K562 (cell line): ENCODE results near the gene ASCC3. TPM values are rescaled to one million over a fixed set of nuclear protein-coding genes. Genes with fewer than 3 reads are reported as not detected.

Experiments used
- CHCHD3 ChIP-seq: fragments of 250-450 bp; sonication (Bioruptor Pico); IDR thresholded peaks from 2 replicates; pipeline ENCODE4 v2.1.2; 2022; ENCODE audit warnings: mild to moderate bottlenecking
- CTBP1 ChIP-seq: fragments of 450-650 bp; IDR thresholded peaks from 2 replicates; pipeline ENCODE4 v1.6.1; 2016; ENCODE audit warnings: borderline replicate concordance
- FUS ChIP-seq: fragments of 200-400 bp; formaldehyde crosslinking; optimal IDR thresholded peaks from 2 replicates; pipeline ENCODE3; 2017; ENCODE audit warnings: low read depth, low read length
- HINFP ChIP-seq: fragments of 450-650 bp; conservative IDR thresholded peaks from 2 replicates; pipeline ENCODE4 v1.6.1; 2016; ENCODE audit warnings: missing genetic modification characterization, low read depth, mild to moderate bottlenecking, control low read depth, missing compliant biosample characterization
- ID3 ChIP-seq, 2 experiments: fragments of 250-450 bp in 1 of 2; fragments of 450-650 bp in 1 of 2; sonication (Bioruptor Pico) in 1 of 2; IDR thresholded peaks; 2 replicates each; pipeline versions ENCODE4 v1.6.1 to v1.8.0; 2016 to 2021; ENCODE audit warnings: mild to moderate bottlenecking in 2 of 2, moderate library complexity in 2 of 2, missing compliant biosample characterization in 1 of 2, missing genetic modification characterization in 1 of 2
- KAT7 ChIP-seq: sonication (generic); formaldehyde crosslinking; IDR thresholded peaks from 2 replicates; pipeline ENCODE4 v1.8.0; 2022; ENCODE audit warnings: missing genetic modification reagents, mild to moderate bottlenecking, borderline replicate concordance
- KDM5B ChIP-seq: fragments of 200-600 bp; sonication (generic); IDR thresholded peaks from 2 replicates; pipeline ENCODE4 v1.6.1; 2012; ENCODE audit warnings: low read depth, mild to moderate bottlenecking, moderate library complexity, low read length, control low read depth, inconsistent platforms; ENCODE audit not compliant: insufficient replicate concordance
- NR2C2 ChIP-seq, 2 experiments: fragments of 200-800 bp in 1 of 2; sonication (Bioruptor generic) in 1 of 2; sonication (generic) in 1 of 2; formaldehyde crosslinking in 1 of 2; IDR thresholded peaks; 2 replicates each; pipeline versions ENCODE4 v1.6.1 to v1.8.0; 2016 to 2022; ENCODE audit warnings: mild to moderate bottlenecking in 1 of 2, missing compliant biosample characterization in 1 of 2, missing genetic modification characterization in 1 of 2, missing genetic modification reagents in 1 of 2
- SIN3A ChIP-seq, 2 experiments: fragments of 150-350 bp in 1 of 2; IDR thresholded peaks; 2 replicates each; pipeline ENCODE4 v1.6.1; 2011 to 2016; ENCODE audit warnings: borderline replicate concordance in 2 of 2, low read depth in 2 of 2, low read length in 2 of 2, mild to moderate bottlenecking in 2 of 2, moderate library complexity in 2 of 2; ENCODE audit not compliant: control insufficient read depth in 1 of 2
- SREBF1 ChIP-seq: fragments of 150-350 bp; IDR thresholded peaks from 2 replicates; pipeline ENCODE4 v1.6.1; 2014; ENCODE audit warnings: antibody characterized with exemption, low read depth, low read length, borderline replicate concordance
- ZBTB49 ChIP-seq: sonication (generic); formaldehyde crosslinking; IDR thresholded peaks from 2 replicates; pipeline ENCODE4 v1.8.0; 2022; ENCODE audit warnings: missing genetic modification reagents, mild to moderate bottlenecking, borderline replicate concordance
- ZKSCAN8 ChIP-seq: fragments of 200-800 bp; sonication (Bioruptor generic); IDR thresholded peaks from 2 replicates; pipeline ENCODE4 v1.6.1; 2016; ENCODE audit warnings: missing genetic modification characterization, missing compliant biosample characterization
- polyA plus RNA-seq, 8 experiments: library from polyadenylated mRNA; depleted of rRNA in 4 of 8; stranded (reverse) in 5 of 8; unstranded in 3 of 8; fragments of >200 nt; fragmentation: Nextera tagmentation in 2 of 8; fragmentation: Illumina TruSeq in 1 of 8; extraction: Ambion mirVana in 2 of 8; extraction: Trizol in 1 of 8; gene quantifications; 2 replicates each; pipeline versions ENCODE4 v1.2.1 to v1.2.3, GENCODE V29; 2011 to 2014; ENCODE audit warnings: inconsistent platforms in 1 of 8, missing spikeins in 1 of 8
- total RNA-seq, 7 experiments: library from RNA; depleted of rRNA in 6 of 7; stranded (reverse); fragments of >200 nt in 6 of 7; fragmentation: Illumina TruSeq in 2 of 7; extraction: Trizol in 2 of 7; gene quantifications; 2 replicates each; pipeline versions ENCODE4 v1.2.1 to v1.2.3, GENCODE V29; 2011 to 2021; ENCODE audit warnings: low replicate concordance in 1 of 7

Gene ASCC3
- total and polyA plus RNA-seq, 9 of the 15 experiments (the other 6 are each of a cell fraction or from before 2014, with no cell fraction given): 16.1 to 56.1 (median 33.9) TPM

- TF ChIP-seq SIN3A (IDR thresholded peaks at IDR 0.05; ENCODE audit: borderline replicate concordance in 2 of 2, control insufficient read depth in 1 of 2, low read depth in 2 of 2, low read length in 2 of 2): no peak
- no peak for TF ChIP-seq FUS
- TF ChIP-seq KAT7 (CRISPR knock-in tag): no peak
- no peak for TF ChIP-seq ZKSCAN8 (CRISPR knock-in tag)
- no peak for TF ChIP-seq ZBTB49 (CRISPR knock-in tag)
- TF ChIP-seq ID3 (CRISPR knock-in tag; IDR thresholded peaks at IDR 0.05): no peak
- TF ChIP-seq ID3 (tag; IDR thresholded peaks at IDR 0.05): no peak
- TF ChIP-seq CHCHD3 (CRISPR knock-in tag): no peak
- TF ChIP-seq NR2C2 (CRISPR knock-in tag; IDR thresholded peaks at IDR 0.05): no peak
- no peak for TF ChIP-seq NR2C2 (tag; IDR thresholded peaks at IDR 0.05)
- TF ChIP-seq SREBF1: no peak
- no peak for TF ChIP-seq KDM5B
- TF ChIP-seq HINFP (tag): no peak
- no peak for TF ChIP-seq CTBP1
These were observed 20.5 kb upstream of the ASCC3 start (continued) for GRCh38 chr6:100901582-100901981.
